Stimulated activated CD4-positive, alpha-beta T cell treated with anti-CD3 and anti-CD28 coated beads, Interleukin-12 subunit alpha, Interleukin-12 subunit beta, amount 100 ng/mL, for 4 hours (primary cell): ENCODE data around the gene NFU1.
A peak's percentile ranks its signal among the peaks of the same experiment; 100 is the strongest.

ENCODE experiments used
- DNase-seq: peaks from one replicate; pipeline ENCODE4 v3.0.0-alpha.2; 2020

NFU1 gene

GRCh38 chr2:69436938-69437750 lies at the start of gene NFU1:
NFU1 (minus strand) TSS chr2:69437435; CDS start chr2:69437422, 13 bp downstream.
- DNase-seq, result peak; percentile 83

DNA sequence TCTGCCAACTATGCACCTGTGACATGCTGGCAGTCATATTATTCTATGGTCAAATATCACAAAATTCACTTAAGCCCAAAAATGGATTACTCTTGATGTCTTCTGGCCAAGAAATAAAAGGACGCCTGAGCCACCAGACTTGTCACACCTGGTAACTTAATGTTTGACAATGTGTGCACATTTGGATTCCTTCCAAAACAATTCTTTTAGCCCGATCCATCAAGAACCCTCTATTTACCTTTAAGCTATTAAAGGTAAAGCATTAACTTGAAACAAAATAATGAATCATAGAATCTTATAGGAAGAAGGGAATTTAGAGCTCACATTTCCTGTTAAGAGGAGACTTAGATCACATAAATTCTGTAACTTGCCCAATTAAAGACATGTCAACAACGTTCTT lies 46.5 kb upstream of the NFU1 start:
- DNase-seq, result no peak

GRCh38 chr2:69483024-69483423 lies 45.8 kb upstream of the NFU1 start:
- no peak for DNase-seq

DNA sequence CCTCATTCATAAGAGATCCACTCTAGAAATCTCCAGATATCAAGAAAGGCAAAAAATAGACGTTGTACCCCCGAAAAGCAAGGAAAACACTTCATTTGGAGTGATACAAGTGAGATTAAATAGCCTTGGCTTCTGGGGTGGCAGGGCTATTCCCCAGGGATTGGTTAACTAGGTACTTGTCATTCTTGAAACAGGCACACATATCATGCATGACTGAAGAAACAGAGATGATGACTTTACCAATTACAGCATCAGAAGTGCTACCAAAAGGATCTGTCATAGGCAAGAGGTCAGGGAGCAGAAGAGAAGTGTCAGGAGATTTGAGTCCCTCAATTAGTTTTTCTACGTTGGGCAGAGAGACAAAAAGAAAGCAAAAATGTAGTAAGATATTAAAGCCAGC lies 45.2 kb upstream of the NFU1 start:
- DNase-seq, result no peak

DNA sequence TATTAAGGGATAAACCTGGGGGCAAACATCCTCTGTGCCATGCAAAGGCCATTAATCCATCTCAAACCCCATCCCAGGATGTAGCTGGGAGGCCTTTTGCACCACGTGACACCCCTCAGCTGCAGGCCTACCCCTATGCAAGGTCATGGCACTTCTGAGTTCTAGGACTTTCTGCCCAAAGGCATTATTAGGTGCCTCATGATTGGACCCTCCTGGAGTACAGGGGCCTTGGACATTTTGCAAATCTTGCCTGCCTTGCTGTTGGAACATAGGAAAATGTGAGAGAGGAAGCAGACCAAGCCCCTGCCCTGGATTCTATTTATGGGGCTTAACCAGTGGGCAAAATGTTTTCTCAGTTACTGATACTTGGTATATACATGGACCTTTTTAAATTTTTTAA lies 44.2 kb upstream of the NFU1 start:
- DNase-seq, result no peak

DNA sequence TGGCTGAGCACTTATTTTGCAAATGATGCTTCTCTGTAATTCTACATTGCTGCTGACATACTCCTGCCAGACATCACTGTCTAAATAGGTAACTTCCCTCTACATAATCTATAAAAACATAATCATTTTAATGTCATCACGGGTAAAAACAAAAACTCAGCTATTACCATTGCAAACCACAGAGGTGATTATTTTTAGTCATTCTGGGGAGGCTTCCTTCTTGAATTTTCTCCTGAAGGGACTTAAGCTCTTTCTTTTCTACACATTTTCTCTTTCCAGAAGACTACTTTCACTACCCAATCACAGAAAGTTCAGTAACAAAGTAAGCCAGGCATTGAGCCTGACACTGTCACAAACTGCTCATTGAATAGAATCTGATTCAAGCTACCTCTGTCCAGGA lies 40.4 kb upstream of the NFU1 start:
- no peak for DNase-seq

DNA sequence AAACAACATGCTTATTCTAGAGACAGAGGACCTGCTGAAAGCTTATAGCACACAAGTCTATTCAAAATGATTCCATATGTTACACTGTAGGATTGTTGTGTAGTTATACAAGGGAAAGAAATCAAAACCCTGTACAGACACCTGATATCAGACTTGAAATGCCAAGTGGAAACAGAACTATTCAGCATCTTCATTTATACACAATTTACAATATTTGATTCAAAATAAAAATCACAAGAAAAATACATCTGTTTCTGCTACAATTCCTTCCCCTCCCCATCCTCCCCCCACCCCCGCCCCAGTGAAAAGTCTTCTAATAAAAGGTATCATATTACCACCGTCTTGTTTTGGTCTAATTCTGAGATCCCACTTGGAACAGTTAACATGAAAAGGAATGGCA lies 37.5 kb upstream of the NFU1 start:
- no peak for DNase-seq

- no peak for DNase-seq
These were observed 34.6 kb upstream of the NFU1 start for GRCh38 chr2:69471793-69472192.

- no peak for DNase-seq
These were observed 33.7 kb upstream of the NFU1 start for GRCh38 chr2:69470911-69471310.

GRCh38 chr2:69469784-69470183 lies 32.5 kb upstream of the NFU1 start:
- no peak for DNase-seq

GRCh38 chr2:69469375-69469774 lies 32.1 kb upstream of the NFU1 start:
- DNase-seq, result no peak

GRCh38 chr2:69466728-69467127 lies 29.5 kb upstream of the NFU1 start:
- no peak for DNase-seq

- no peak for DNase-seq
These were observed 28.6 kb upstream of the NFU1 start for GRCh38 chr2:69465513-69466456.

DNA sequence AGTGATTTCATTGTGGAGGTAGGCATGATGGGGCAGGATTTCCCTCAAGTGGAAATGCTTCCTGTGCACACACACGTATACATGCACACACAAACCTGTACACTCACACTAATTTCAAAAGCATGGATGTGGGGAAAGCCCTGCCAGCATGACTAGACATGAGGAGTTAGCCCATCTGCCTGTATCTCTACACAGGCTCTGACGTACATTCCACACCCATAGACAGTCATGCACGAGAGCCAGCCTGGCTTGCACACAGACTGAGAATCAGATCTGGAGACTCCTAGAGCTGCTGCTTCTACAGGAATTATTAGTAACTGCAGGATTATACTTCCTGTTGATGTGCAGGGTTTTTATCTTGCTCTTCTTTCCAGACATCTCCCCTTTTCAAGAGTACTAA lies 27.3 kb upstream of the NFU1 start:
- DNase-seq, result no peak

- no peak for DNase-seq
These were observed 25.5 kb upstream of the NFU1 start for GRCh38 chr2:69462780-69463179.

DNA sequence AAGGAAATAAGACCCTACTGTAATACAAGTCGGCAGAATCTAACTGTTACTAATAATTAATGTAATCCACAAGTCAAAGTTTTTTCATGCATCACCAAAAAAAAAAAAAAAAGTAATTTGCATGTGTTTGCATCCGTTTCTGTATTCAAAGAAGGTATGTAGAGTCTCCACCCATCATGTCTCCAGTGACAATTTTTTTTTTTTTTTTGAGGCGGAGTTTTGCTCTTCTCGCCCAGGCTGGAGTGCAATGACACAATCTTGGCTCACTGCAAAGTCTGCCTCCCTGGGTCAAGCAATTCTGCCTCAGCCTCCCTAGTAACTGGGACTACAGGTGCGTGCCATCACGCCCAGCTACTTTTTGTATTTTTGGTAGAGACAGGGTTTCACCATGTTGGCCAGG lies 24.2 kb upstream of the NFU1 start:
- no peak for DNase-seq

DNA sequence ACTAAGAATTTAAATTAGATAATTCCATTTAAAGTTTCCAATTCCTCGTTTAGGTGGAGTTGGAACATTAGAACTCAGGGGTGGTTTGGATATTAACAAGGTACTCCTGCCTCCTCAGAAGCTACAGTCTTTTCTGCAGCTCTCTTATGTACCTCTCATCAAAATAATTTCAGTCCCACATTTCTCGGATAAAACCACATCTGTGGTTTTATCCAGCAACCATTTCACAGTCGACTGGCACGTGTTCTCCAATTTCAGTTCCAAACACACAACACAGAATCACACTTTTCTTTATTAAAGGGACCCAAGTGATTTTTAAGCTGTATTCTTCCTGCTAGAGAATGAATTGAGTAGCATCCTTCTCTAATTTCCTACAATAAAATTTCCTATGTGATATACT lies 22.7 kb upstream of the NFU1 start:
- DNase-seq, result no peak

DNA sequence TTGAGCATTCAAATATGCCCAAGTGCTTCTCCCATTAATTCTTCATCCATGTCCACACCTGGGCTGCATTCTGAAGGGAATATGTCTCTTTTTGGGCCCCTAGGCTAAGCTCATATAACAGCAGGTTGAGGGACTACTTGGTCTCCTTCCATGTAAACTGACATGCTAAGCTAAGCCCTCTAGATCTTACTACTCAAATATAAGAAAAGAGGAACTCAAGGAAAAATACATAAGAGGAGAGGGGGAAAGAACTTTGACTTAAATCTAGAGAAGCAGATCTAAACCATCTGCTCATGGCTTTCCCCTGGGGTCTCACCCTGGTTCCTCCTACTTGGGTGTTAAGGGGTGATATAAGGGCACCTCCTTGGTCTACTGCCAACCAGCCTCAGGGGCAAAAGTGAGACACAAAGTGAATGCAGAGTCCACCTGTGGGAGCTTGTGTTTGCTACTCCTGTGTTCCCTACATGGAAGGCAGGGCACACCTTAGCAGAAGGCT lies 19.8 kb upstream of the NFU1 start:
- no peak for DNase-seq

GRCh38 chr2:69456154-69456553 lies 18.9 kb upstream of the NFU1 start:
- DNase-seq, result no peak

- no peak for DNase-seq
These were observed 17.7 kb upstream of the NFU1 start for GRCh38 chr2:69454976-69455375.

DNA sequence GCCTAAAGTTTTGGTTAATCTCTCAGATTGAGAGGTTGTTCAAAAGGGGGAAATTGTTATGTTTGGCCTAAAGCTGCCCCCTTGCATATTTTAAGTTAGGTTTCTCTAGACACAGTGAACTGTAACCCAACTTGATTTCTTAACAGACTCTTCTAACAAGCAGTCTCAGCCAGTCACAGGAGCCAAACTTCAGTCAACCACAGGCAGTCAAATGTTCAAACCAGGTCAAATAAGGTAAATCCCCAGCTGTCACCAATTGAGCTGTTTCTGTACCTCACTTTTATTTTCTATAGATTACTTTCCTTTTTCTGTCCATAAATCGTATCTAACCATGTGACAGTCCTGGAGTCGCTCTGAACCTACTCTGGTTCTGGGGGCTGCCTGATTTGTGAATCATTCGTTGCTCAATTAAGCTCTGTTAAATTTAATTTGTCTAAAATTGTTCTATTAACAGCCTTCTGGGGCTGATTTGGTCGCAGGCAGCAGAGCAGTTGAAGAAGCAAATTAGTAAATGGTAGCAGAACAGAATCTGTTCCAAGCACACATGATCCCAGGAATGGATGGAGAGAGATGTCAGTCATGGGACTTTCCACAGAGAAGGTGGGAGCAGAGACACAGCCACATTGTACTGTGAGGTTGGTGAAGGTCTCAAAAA lies 16.4 kb upstream of the NFU1 start:
- no peak for DNase-seq

- DNase-seq, result no peak
These were observed 15.5 kb upstream of the NFU1 start for GRCh38 chr2:69452687-69453086.

- no peak for DNase-seq
These were observed 13.6 kb upstream of the NFU1 start for GRCh38 chr2:69450735-69451416.
